Activated CD4-positive, CD25-positive, alpha-beta regulatory T cell treated with anti-CD3 and anti-CD28 coated beads, Interleukin-2, amount 50 U/mL, for 24 hours (primary cell): Measurements from ENCODE around the gene GORASP1.

ENCODE experiments used
- ATAC-seq, 2 donors: fragments of 150-1000 bp; cut with Tn5 transposase; one replicate each; pipeline ENCODE4 v1.10.0; 2021; ENCODE audit warnings: mild to moderate bottlenecking in 1 of 2, moderate library complexity in 1 of 2

The GORASP1 gene

GRCh38 chr3:39124876-39125840 lies 17.7 kb upstream of the GORASP1 start:
- ATAC-seq, result no peak

- ATAC-seq, result no peak
Observed at GRCh38 chr3:39122813-39123212, 15.4 kb upstream of the GORASP1 start.

GRCh38 chr3:39121621-39122020 lies 14.2 kb upstream of the GORASP1 start:
- ATAC-seq, result no peak

GRCh38 chr3:39118931-39119660 lies 11.7 kb upstream of the GORASP1 start:
- ATAC-seq, result no peak

GRCh38 chr3:39118079-39118478 lies 10.7 kb upstream of the GORASP1 start:
- ATAC-seq, result no peak

GRCh38 chr3:39115870-39116269 lies 8.4 kb upstream of the GORASP1 start:
- ATAC-seq, result no peak

GRCh38 chr3:39114456-39114855 lies 7.0 kb upstream of the GORASP1 start:
- no peak for ATAC-seq

- ATAC-seq, result no peak
Observed at GRCh38 chr3:39113291-39113690, 5.9 kb upstream of the GORASP1 start.

- no peak for ATAC-seq
Observed at GRCh38 chr3:39112535-39112934, 5.1 kb upstream of the GORASP1 start.

- ATAC-seq, result no peak
Observed at GRCh38 chr3:39112113-39112512, 4.7 kb upstream of the GORASP1 start.

- no peak for ATAC-seq
Observed at GRCh38 chr3:39110041-39110639, 2.7 kb upstream of the GORASP1 start.

GRCh38 chr3:39109086-39109485 lies 1.7 kb upstream of the GORASP1 start:
- ATAC-seq, result no peak

GRCh38 chr3:39108200-39108710 lies 828 bp upstream of the GORASP1 start:
- peak; percentile 19 to 25 for ATAC-seq

GRCh38 chr3:39106851-39107387 lies 508 bp downstream of the GORASP1 start:
- ATAC-seq, result peak; percentile 5 to 6

GRCh38 chr3:39106281-39106811 lies 1.1 kb downstream of the GORASP1 start:
- no peak for ATAC-seq

- no peak for ATAC-seq
Observed at GRCh38 chr3:39105687-39106063, 1.8 kb downstream of the GORASP1 start.

GRCh38 chr3:39104961-39105686 lies 2.3 kb downstream of the GORASP1 start:
- peak in 1 of 2 donors; percentile 12 for ATAC-seq

GRCh38 chr3:39103791-39104552 lies 3.5 kb downstream of the GORASP1 start:
- no peak for ATAC-seq

GRCh38 chr3:39103324-39103693 lies 4.1 kb downstream of the GORASP1 start:
- no peak for ATAC-seq

GRCh38 chr3:39102504-39103323 lies 4.7 kb downstream of the GORASP1 start:
- no peak for ATAC-seq
